Stomach (tissue), 4 donors: ENCODE measurements around the gene CIC.

Experiments used
- CTCF ChIP-seq, 7 experiments: fragments of 450-650 bp in 4 of 7; fragments of 200-600 bp in 3 of 7; sonication (generic) in 3 of 7; IDR thresholded peaks; one replicate each; pipeline ENCODE4 v1.5.1; 2016 to 2019; ENCODE audit warnings: antibody characterized with exemption in 7 of 7, control low read depth in 2 of 7, mild to moderate bottlenecking in 1 of 7
- EP300 ChIP-seq: sonication (generic); formaldehyde crosslinking; IDR thresholded peaks from one replicate; pipeline ENCODE4 v1.6.1; 2017; ENCODE audit warnings: antibody characterized with exemption
- POLR2A ChIP-seq, 4 donors: fragments of 450-650 bp; IDR thresholded peaks; one replicate each; pipeline ENCODE4 v1.6.1; 2016; ENCODE audit warnings: antibody characterized with exemption in 4 of 4, control low read depth in 2 of 4, mild to moderate bottlenecking in 1 of 4, moderate library complexity in 1 of 4
- POLR2AphosphoS5 ChIP-seq, 3 donors: sonication (generic); formaldehyde crosslinking; IDR thresholded peaks; one replicate each; pipeline ENCODE4 v1.6.1; 2016; ENCODE audit warnings: antibody characterized with exemption in 3 of 3

- TF ChIP-seq CTCF (IDR thresholded peaks at IDR 0.05), result no peak
- no peak for TF ChIP-seq EP300
- TF ChIP-seq POLR2A (IDR thresholded peaks at IDR 0.05), result no peak
- no peak for TF ChIP-seq POLR2AphosphoS5 (IDR thresholded peaks at IDR 0.05)
These were observed 42.2 kb upstream of the CIC start for GRCh38 chr19:42226886-42227285.
